H1 (cell line): Measurements from ENCODE around the gene SCNN1A.

Source experiments
- CTCF ChIP-seq, 3 experiments: IDR thresholded peaks; 1 replicate in 2 of 3; 2 replicates in 1 of 3; pipeline versions ENCODE4 v1.5.1 to v1.6.1; 2011; ENCODE audit warnings: low read length in 3 of 3, mild to moderate bottlenecking in 3 of 3, inconsistent platforms in 2 of 3, low read depth in 1 of 3, moderate library complexity in 1 of 3; ENCODE audit not compliant: insufficient read depth in 1 of 3; ENCODE audit errors: control extremely low read depth in 1 of 3
- EZH2 ChIP-seq: fragments of 200-600 bp; sonication (generic); IDR thresholded peaks from 2 replicates; pipeline ENCODE4 v1.7.1; 2012; ENCODE audit warnings: low read depth, mild to moderate bottlenecking, moderate library complexity, low read length, inconsistent platforms; ENCODE audit not compliant: severe bottlenecking

GRCh38 chr12:6360578-6361490, 14.5 kb downstream of the SCNN1A start:
- TF ChIP-seq EZH2 (no peak), CTCF (IDR thresholded peaks at IDR 0.05; ENCODE audit: control extremely low read depth in 1 of 3, insufficient read depth in 1 of 3, low read depth in 1 of 3, low read length in 3 of 3) (no peak)
